Uterus (tissue), 4 donors: ENCODE data around the gene NRXN3. TPM values are rescaled to one million over a fixed set of nuclear protein-coding genes. Genes with fewer than 3 reads are reported as not detected.

Experiments
- DNase-seq, 2 donors: peaks; one replicate each; pipeline ENCODE4 v3.0.0-alpha.2; 2019 to 2020
- H3K27ac ChIP-seq, 2 donors: fragments of 200-600 bp; sonication (generic); 1 replicate in 1 of 2; 2 replicates in 1 of 2; pipeline ENCODE4 v1.5.1; 2016 to 2018
- H3K27me3 ChIP-seq, 2 donors: fragments of 200-600 bp; sonication (generic); one replicate each; pipeline ENCODE4 v1.5.1; 2018 to 2019; ENCODE audit warnings: control low read depth in 1 of 2
- H3K36me3 ChIP-seq, 2 donors: fragments of 200-600 bp; sonication (generic); one replicate each; pipeline ENCODE4 v1.5.1; 2019; ENCODE audit warnings: control low read depth in 1 of 2
- H3K4me1 ChIP-seq, 2 donors: fragments of 200-600 bp; sonication (generic); one replicate each; pipeline ENCODE4 v1.5.1; 2018 to 2019; ENCODE audit warnings: control low read depth in 1 of 2
- H3K4me3 ChIP-seq, 2 donors: fragments of 200-600 bp; sonication (generic); 1 replicate in 1 of 2; 2 replicates in 1 of 2; pipeline ENCODE4 v1.5.1; 2018 to 2019; ENCODE audit warnings: mild to moderate bottlenecking in 1 of 2
- H3K9me3 ChIP-seq, 2 donors: fragments of 200-600 bp; sonication (generic); one replicate each; pipeline ENCODE4 v1.5.1; 2019; ENCODE audit warnings: control low read depth in 1 of 2
- POLR2A ChIP-seq, 2 donors: fragments of 450-650 bp; IDR thresholded peaks; one replicate each; pipeline ENCODE4 v1.6.1; 2016; ENCODE audit warnings: antibody characterized with exemption in 2 of 2, mild to moderate bottlenecking in 1 of 2, moderate library complexity in 1 of 2
- intact Hi-C: fragments of 100-400 bp; cut with DNase I; formaldehyde crosslinking; loops from one replicate; pipeline ENCODE4 v1.15.1; 2023; ENCODE audit warnings: low total_unique reads
- total RNA-seq, 4 donors: library from RNA; depleted of rRNA in 3 of 4; stranded (reverse); fragments of >200 nt in 3 of 4; gene quantifications; one replicate each; pipeline versions ENCODE4 v1.1.0 to v1.2.4, GENCODE V29; 2014 to 2023
- TF ChIP-seq, protein P1 (sequence below), 4 experiments: fragments of 200-600 bp in 2 of 4; fragments of 450-650 bp in 2 of 4; sonication (generic) in 2 of 4; IDR thresholded peaks; one replicate each; pipeline ENCODE4 v1.5.1; 2016 to 2019; ENCODE audit warnings: antibody characterized with exemption in 4 of 4, mild to moderate bottlenecking in 2 of 4, moderate library complexity in 1 of 4
- donor health status: DM: yes; HTN: yes; CAD: no.

Gene NRXN3
- total RNA-seq, 4 donors from 2014 or later, result 2.9 to 17.0 (median 4.4) TPM

DNA sequence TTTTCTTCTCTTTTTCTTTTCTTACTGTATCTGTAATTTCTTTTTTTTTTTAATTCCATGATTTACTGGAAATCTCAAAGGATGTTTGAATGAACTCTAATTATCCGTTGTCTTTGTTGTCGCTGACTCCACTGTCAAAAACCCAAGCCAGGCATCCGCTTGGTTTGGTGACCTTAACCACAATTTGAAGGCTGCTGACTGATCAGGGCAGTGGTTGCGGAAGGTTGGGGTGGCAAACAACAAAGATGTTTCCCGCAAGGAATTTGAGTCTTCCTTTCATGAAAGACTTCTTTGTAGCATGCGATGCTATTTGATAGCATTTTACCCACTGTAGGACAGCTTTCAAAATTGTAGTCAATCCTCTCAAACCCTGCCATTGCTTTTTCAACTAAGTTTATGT is 1027.3 kb downstream of the NRXN3 start:
- no peaks in the 10 kb centered on the region for H3K9me3 ChIP-seq
- H3K27ac ChIP-seq, result no peak overlapping the region
- H3K27me3 ChIP-seq, result no peaks in the 10 kb centered on the region
- H3K36me3 ChIP-seq, result no peaks in the 10 kb centered on the region
- no peak for DNase-seq
- TF ChIP-seq, protein P1, sequence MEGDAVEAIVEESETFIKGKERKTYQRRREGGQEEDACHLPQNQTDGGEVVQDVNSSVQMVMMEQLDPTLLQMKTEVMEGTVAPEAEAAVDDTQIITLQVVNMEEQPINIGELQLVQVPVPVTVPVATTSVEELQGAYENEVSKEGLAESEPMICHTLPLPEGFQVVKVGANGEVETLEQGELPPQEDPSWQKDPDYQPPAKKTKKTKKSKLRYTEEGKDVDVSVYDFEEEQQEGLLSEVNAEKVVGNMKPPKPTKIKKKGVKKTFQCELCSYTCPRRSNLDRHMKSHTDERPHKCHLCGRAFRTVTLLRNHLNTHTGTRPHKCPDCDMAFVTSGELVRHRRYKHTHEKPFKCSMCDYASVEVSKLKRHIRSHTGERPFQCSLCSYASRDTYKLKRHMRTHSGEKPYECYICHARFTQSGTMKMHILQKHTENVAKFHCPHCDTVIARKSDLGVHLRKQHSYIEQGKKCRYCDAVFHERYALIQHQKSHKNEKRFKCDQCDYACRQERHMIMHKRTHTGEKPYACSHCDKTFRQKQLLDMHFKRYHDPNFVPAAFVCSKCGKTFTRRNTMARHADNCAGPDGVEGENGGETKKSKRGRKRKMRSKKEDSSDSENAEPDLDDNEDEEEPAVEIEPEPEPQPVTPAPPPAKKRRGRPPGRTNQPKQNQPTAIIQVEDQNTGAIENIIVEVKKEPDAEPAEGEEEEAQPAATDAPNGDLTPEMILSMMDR (IDR thresholded peaks at IDR 0.05), result no peak
- no peak for TF ChIP-seq POLR2A (IDR thresholded peaks at IDR 0.05)
- H3K4me1 ChIP-seq, result no peaks in the 10 kb centered on the region
- intact Hi-C loops, result no loop called here
- no peak overlapping the region for H3K4me3 ChIP-seq

DNA sequence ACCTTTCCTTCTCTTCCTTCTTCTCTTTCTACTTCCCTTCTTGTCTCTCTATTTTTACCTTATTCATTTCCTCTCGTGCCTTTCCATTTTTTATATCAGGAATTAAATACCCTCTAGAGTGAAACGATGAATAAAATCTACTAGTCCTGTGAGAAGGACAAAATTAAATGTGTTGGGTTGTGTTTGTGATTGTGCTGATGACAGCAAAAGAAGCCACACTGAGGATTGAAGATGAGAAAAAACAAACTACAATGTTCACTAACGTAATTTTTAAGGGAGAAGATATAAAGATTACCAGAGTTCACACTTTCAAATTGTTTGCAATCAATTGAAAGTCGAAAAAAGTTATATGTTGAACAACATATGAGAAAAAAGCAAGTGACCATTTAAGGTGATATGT is 1029.0 kb downstream of the NRXN3 start:
- intact Hi-C loops, result no loop called here
- H3K4me1 ChIP-seq, result no peaks in the 10 kb centered on the region
- TF ChIP-seq, protein P1 (IDR thresholded peaks at IDR 0.05), result no peak
- TF ChIP-seq POLR2A (IDR thresholded peaks at IDR 0.05), result no peak
- no peak overlapping the region for H3K27ac ChIP-seq
- H3K9me3 ChIP-seq, result no peaks in the 10 kb centered on the region
- no peaks in the 10 kb centered on the region for H3K36me3 ChIP-seq
- H3K27me3 ChIP-seq, result no peaks in the 10 kb centered on the region
- H3K4me3 ChIP-seq, result no peak overlapping the region
- no peak for DNase-seq

DNA sequence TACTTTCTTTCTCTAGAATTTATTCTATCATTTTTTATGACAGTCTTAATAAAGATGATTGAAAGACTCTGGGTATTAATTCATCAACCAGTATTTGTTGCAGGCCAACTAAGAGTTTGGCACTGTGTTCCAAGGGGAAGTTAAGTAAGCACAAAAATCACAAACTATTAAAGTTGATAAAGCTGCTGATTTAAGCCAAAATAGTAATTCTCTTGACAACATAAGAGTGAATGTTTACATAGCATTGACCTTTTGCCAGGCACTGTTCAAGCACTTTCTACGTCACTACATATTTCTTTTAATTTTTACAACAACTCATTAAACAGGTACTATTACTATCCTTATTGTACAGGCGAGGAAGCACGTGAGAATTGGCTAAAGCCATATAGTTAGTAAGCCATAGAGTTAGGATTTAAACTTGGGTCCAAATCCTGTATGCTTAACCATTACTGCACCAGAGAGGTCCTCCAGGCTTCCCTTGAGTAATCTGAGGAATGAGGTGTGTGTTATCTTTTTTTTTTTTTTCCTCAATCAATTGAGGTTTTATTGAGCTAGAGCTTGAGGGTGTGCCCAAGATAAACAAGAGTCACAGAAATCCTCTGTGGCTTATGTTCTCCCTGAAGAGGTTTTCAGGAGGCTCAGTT is 1031.5 kb downstream of the NRXN3 start:
- intact Hi-C loops, result no loop called here
- Histone ChIP-seq H3K27ac (no peak overlapping the region), H3K4me3 (no peak overlapping the region), H3K27me3 (no peaks in the 10 kb centered on the region), H3K36me3 (no peaks in the 10 kb centered on the region), H3K4me1 (no peaks in the 10 kb centered on the region), H3K9me3 (no peaks in the 10 kb centered on the region)
- no peak for DNase-seq
- TF ChIP-seq, protein P1 (IDR thresholded peaks at IDR 0.05), result no peak
- no peak for TF ChIP-seq POLR2A (IDR thresholded peaks at IDR 0.05)

DNA sequence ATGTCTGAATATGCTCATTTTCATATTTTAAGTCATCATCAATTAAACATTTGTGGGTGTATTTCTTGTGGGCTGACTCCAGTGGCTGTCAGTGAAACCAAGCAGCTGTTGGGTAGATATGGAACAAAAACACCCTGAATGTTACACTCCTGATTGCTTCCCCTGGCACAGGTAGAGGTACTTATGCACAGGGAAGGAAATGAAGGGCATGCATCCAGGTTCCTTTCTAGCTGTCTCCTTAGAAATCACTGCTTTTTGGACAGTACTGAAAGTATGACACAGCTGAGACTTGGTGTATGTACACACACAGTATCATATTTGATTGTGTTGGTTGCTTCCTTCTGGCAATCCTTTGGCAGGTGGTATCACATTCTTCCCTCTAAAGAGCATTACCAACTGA is 1034.4 kb downstream of the NRXN3 start:
- H3K4me3 ChIP-seq, result no peak overlapping the region
- TF ChIP-seq POLR2A (IDR thresholded peaks at IDR 0.05), result no peak
- TF ChIP-seq, protein P1 (IDR thresholded peaks at IDR 0.05), result no peak
- intact Hi-C loops, result no loop called here
- no peaks in the 10 kb centered on the region for H3K27me3 ChIP-seq
- H3K4me1 ChIP-seq, result no peaks in the 10 kb centered on the region
- H3K36me3 ChIP-seq, result no peaks in the 10 kb centered on the region
- DNase-seq, result no peak
- H3K9me3 ChIP-seq, result no peaks in the 10 kb centered on the region
- no peak overlapping the region for H3K27ac ChIP-seq

DNA sequence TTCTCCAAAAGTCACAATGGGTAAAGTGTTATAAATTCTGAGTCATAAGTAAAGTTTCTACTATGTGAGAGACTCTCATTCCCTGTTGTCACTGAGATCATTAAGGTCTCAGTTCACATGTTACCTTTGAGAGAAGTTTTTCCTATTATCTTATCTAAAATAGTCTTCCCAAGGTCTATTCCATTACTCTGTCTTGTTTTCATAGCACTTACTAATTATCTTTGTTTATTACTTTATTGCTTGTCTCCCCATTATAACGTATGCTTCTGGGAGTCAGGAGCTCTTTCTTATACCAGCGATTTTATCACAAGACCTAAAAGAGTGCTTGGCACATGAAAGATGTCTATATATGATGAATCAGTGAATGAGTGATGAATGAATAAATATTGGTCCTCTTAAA is 1039.2 kb downstream of the NRXN3 start:
- H3K4me1 ChIP-seq, result no peaks in the 10 kb centered on the region
- no peaks in the 10 kb centered on the region for H3K27me3 ChIP-seq
- no peak for DNase-seq
- no peak overlapping the region for H3K27ac ChIP-seq
- H3K9me3 ChIP-seq, result no peaks in the 10 kb centered on the region
- intact Hi-C loops, result no loop called here
- H3K4me3 ChIP-seq, result no peak overlapping the region
- no peaks in the 10 kb centered on the region for H3K36me3 ChIP-seq
- TF ChIP-seq, protein P1 (IDR thresholded peaks at IDR 0.05), result no peak
- no peak for TF ChIP-seq POLR2A (IDR thresholded peaks at IDR 0.05)
